GM23338 (cell line): ENCODE data around the gene IL15RA. TPM values are rescaled to one million over a fixed set of nuclear protein-coding genes. Genes with fewer than 3 reads are reported as not detected.

Experiments
- ATAC-seq: fragments of 200-7000 bp; cut with Tn5 transposase; 3 replicates; pipeline ENCODE4 v1.9.1; 2020
- DNase-seq: peaks from one replicate; pipeline ENCODE4 v3.0.0-alpha.2; 2015; ENCODE audit warnings: low spot score
- H2AFZ ChIP-seq: fragments of 200-600 bp; sonication (generic); 2 replicates; pipeline ENCODE4 v1.8.0; 2016; ENCODE audit warnings: antibody characterized with exemption, mild to moderate bottlenecking, moderate library complexity
- H3F3A ChIP-seq: fragments of 200-600 bp; sonication (generic); replicated peaks from 2 replicates; pipeline ENCODE4 v1.8.0; 2017; ENCODE audit warnings: antibody characterized with exemption, mixed run types, low read depth
- H3K27ac ChIP-seq: fragments of 200-600 bp; sonication (generic); 2 replicates; pipeline ENCODE4 v1.6.1; 2016; ENCODE audit warnings: low read depth
- H3K27me3 ChIP-seq: fragments of 200-600 bp; sonication (generic); 2 replicates; pipeline ENCODE4 v1.8.0; 2016; ENCODE audit warnings: mild to moderate bottlenecking, mixed run types, moderate library complexity; ENCODE audit not compliant: insufficient read depth
- H3K36me3 ChIP-seq: fragments of 200-600 bp; sonication (generic); 2 replicates; pipeline ENCODE4 v1.8.0; 2016; ENCODE audit warnings: mild to moderate bottlenecking; ENCODE audit not compliant: insufficient read depth
- H3K4me1 ChIP-seq: fragments of 200-600 bp; sonication (generic); 2 replicates; pipeline ENCODE4 v1.8.0; 2016; ENCODE audit warnings: mild to moderate bottlenecking, moderate library complexity; ENCODE audit not compliant: insufficient read depth
- H3K4me2 ChIP-seq: fragments of 200-600 bp; sonication (generic); 2 replicates; pipeline ENCODE4 v1.7.1; 2017; ENCODE audit warnings: mixed run types
- H3K4me3 ChIP-seq: fragments of 200-600 bp; sonication (generic); 2 replicates; pipeline ENCODE4 v1.6.1; 2016; ENCODE audit warnings: mixed run types
- H3K79me2 ChIP-seq: fragments of 200-600 bp; sonication (generic); replicated peaks from 2 replicates; pipeline ENCODE4 v1.8.0; 2017; ENCODE audit warnings: mild to moderate bottlenecking; ENCODE audit not compliant: insufficient read depth
- H3K9me2 ChIP-seq: fragments of 200-600 bp; sonication (generic); 2 replicates; pipeline ENCODE4 v1.8.0; 2017; ENCODE audit not compliant: insufficient read depth
- H4K20me1 ChIP-seq: fragments of 200-600 bp; sonication (generic); replicated peaks from 2 replicates; pipeline ENCODE4 v1.8.0; 2017; ENCODE audit warnings: mild to moderate bottlenecking; ENCODE audit not compliant: insufficient read depth
- H3K27ac Mint-ChIP-seq: 2 replicates; pipeline ENCODE4 v1.8.0; 2020; ENCODE audit warnings: inconsistent platforms, mild to moderate bottlenecking, moderate library complexity, mixed read lengths
- H3K27me3 Mint-ChIP-seq: 3 replicates; pipeline ENCODE4 v1.8.0; 2022; ENCODE audit warnings: low read depth, mild to moderate bottlenecking, moderate library complexity, mixed read lengths, inconsistent platforms; ENCODE audit not compliant: insufficient read depth, poor library complexity
- H3K36me3 Mint-ChIP-seq: 3 replicates; pipeline ENCODE4 v1.8.0; 2021; ENCODE audit warnings: low read depth, mild to moderate bottlenecking, inconsistent platforms, moderate library complexity, mixed read lengths
- H3K4me1 Mint-ChIP-seq: 3 replicates; pipeline ENCODE4 v1.8.0; 2020; ENCODE audit warnings: mild to moderate bottlenecking, inconsistent platforms, mixed read lengths
- H3K4me3 Mint-ChIP-seq: 3 replicates; pipeline ENCODE4 v1.8.0; 2021; ENCODE audit warnings: moderate library complexity, mild to moderate bottlenecking, inconsistent platforms, mixed read lengths
- H3K9me3 Mint-ChIP-seq: 3 replicates; pipeline ENCODE4 v1.8.0; 2020; ENCODE audit warnings: moderate library complexity, mild to moderate bottlenecking, inconsistent platforms, mixed read lengths
- CREB1 ChIP-seq: fragments of 250-450 bp; sonication (Bioruptor Pico); IDR thresholded peaks from 2 replicates; pipeline ENCODE4 v1.5.0; 2020; ENCODE audit warnings: low read depth, mild to moderate bottlenecking, moderate library complexity
- EZH2 ChIP-seq: fragments of 200-600 bp; sonication (generic); IDR thresholded peaks from one replicate; pipeline ENCODE4 v1.8.0; 2017; ENCODE audit warnings: antibody characterized with exemption, mild to moderate bottlenecking, low read depth; ENCODE audit not compliant: unreplicated experiment
- EZH2phosphoT487 ChIP-seq: fragments of 200-600 bp; sonication (generic); IDR thresholded peaks from one replicate; pipeline ENCODE4 v1.8.1; 2018; ENCODE audit warnings: antibody characterized with exemption; ENCODE audit not compliant: unreplicated experiment
- JUNB ChIP-seq: IDR thresholded peaks from one replicate; pipeline ENCODE4 v1.6.1; 2016; ENCODE audit warnings: antibody characterized with exemption; ENCODE audit not compliant: unreplicated experiment
- NANOG ChIP-seq: IDR thresholded peaks from 2 replicates; pipeline ENCODE4 v1.6.1; 2016; ENCODE audit warnings: antibody characterized with exemption, borderline replicate concordance
- POLR2AphosphoS5 ChIP-seq: IDR thresholded peaks from 2 replicates; pipeline ENCODE4 v1.6.1; 2016; ENCODE audit warnings: antibody characterized with exemption, low read depth
- STAT1 ChIP-seq: IDR thresholded peaks from one replicate; pipeline ENCODE4 v1.6.1; 2016; ENCODE audit warnings: antibody characterized with exemption; ENCODE audit not compliant: unreplicated experiment
- ZNF114 ChIP-seq: fragments of 250-450 bp; sonication (Bioruptor Pico); IDR thresholded peaks from 2 replicates; pipeline ENCODE4 v1.5.0; 2020; ENCODE audit warnings: mild to moderate bottlenecking, moderate library complexity
- ZNF331 ChIP-seq: fragments of 250-450 bp; sonication (Bioruptor Pico); IDR thresholded peaks from 2 replicates; pipeline ENCODE4 v1.5.0; 2020; ENCODE audit warnings: low read depth, mild to moderate bottlenecking, moderate library complexity
- polyA plus RNA-seq: library from polyadenylated mRNA; unstranded; fragments of >200 nt; fragmentation: Nextera tagmentation; extraction: Ambion mirVana; gene quantifications from 2 replicates; pipeline ENCODE4 v1.2.1, GENCODE V29; 2016
- total RNA-seq: library from RNA; depleted of rRNA; stranded (reverse); fragments of >200 nt; shearing (Covaris generic); gene quantifications from 2 replicates; pipeline ENCODE4 v1.2.3, GENCODE V29; 2014
- TF ChIP-seq, protein P1 (sequence below): IDR thresholded peaks from one replicate; pipeline ENCODE4 v1.6.1; 2018; ENCODE audit warnings: antibody characterized with exemption; ENCODE audit not compliant: unreplicated experiment
- TF ChIP-seq, protein P2 (sequence below): fragments of 250-450 bp; sonication (Bioruptor Pico); IDR thresholded peaks from 2 replicates; pipeline ENCODE4 v1.5.0; 2020; ENCODE audit warnings: mild to moderate bottlenecking, moderate library complexity
- TF ChIP-seq, protein P3 (sequence below): IDR thresholded peaks from 2 replicates; pipeline ENCODE4 v1.6.1; 2016; ENCODE audit warnings: antibody characterized with exemption
- TF ChIP-seq, protein P4 (sequence below), 2 experiments: fragments of 200-600 bp in 1 of 2; sonication (generic) in 1 of 2; conservative IDR thresholded peaks; 2 replicates each; pipeline versions ENCODE4 v1.5.1 to v1.6.1; 2016 to 2017; ENCODE audit warnings: antibody characterized with exemption in 2 of 2, low read depth in 2 of 2, mild to moderate bottlenecking in 2 of 2, moderate library complexity in 1 of 2

IL15RA gene
- total and polyA plus RNA-seq, 2 experiments from 2014 or later = 1.6 to 2.2 TPM

GRCh38 chr10:5927306-5927705 is 50.0 kb downstream of the IL15RA start:
- H3K4me1 Mint-ChIP-seq = no peaks in the 10 kb centered on the region
- H3K9me3 Mint-ChIP-seq = no peaks in the 10 kb centered on the region
- Histone ChIP-seq H3K79me2 (no peaks in the 10 kb centered on the region), H3K27me3 (no peaks in the 10 kb centered on the region), H3F3A (no peaks in the 10 kb centered on the region), H3K4me2 (no peak overlapping the region), H4K20me1 (no peaks in the 10 kb centered on the region), H3K4me1 (no peaks in the 10 kb centered on the region), H3K9me2 (no peaks in the 10 kb centered on the region), H2AFZ (no peak overlapping the region), H3K36me3 (peaks cover 53% of the 10 kb centered on the region), H3K4me3 (no peak overlapping the region), H3K27ac (no peak overlapping the region)
- ATAC-seq (no peak), DNase-seq (no peak)
- H3K27me3 Mint-ChIP-seq = no peaks in the 10 kb centered on the region
- H3K36me3 Mint-ChIP-seq = peaks cover 88% of the 10 kb centered on the region
- no peak overlapping the region for H3K27ac Mint-ChIP-seq
- TF ChIP-seq EZH2 (no peak), ZNF114 (CRISPR knock-in tag) (no peak), CREB1 (no peak), JUNB (no peak), NANOG (no peak), EZH2phosphoT487 (no peak), ZNF331 (CRISPR knock-in tag) (no peak), STAT1 (no peak), POLR2AphosphoS5 (no peak)
- TF ChIP-seq, protein P1, sequence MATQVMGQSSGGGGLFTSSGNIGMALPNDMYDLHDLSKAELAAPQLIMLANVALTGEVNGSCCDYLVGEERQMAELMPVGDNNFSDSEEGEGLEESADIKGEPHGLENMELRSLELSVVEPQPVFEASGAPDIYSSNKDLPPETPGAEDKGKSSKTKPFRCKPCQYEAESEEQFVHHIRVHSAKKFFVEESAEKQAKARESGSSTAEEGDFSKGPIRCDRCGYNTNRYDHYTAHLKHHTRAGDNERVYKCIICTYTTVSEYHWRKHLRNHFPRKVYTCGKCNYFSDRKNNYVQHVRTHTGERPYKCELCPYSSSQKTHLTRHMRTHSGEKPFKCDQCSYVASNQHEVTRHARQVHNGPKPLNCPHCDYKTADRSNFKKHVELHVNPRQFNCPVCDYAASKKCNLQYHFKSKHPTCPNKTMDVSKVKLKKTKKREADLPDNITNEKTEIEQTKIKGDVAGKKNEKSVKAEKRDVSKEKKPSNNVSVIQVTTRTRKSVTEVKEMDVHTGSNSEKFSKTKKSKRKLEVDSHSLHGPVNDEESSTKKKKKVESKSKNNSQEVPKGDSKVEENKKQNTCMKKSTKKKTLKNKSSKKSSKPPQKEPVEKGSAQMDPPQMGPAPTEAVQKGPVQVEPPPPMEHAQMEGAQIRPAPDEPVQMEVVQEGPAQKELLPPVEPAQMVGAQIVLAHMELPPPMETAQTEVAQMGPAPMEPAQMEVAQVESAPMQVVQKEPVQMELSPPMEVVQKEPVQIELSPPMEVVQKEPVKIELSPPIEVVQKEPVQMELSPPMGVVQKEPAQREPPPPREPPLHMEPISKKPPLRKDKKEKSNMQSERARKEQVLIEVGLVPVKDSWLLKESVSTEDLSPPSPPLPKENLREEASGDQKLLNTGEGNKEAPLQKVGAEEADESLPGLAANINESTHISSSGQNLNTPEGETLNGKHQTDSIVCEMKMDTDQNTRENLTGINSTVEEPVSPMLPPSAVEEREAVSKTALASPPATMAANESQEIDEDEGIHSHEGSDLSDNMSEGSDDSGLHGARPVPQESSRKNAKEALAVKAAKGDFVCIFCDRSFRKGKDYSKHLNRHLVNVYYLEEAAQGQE = no peak
- TF ChIP-seq, protein P2, sequence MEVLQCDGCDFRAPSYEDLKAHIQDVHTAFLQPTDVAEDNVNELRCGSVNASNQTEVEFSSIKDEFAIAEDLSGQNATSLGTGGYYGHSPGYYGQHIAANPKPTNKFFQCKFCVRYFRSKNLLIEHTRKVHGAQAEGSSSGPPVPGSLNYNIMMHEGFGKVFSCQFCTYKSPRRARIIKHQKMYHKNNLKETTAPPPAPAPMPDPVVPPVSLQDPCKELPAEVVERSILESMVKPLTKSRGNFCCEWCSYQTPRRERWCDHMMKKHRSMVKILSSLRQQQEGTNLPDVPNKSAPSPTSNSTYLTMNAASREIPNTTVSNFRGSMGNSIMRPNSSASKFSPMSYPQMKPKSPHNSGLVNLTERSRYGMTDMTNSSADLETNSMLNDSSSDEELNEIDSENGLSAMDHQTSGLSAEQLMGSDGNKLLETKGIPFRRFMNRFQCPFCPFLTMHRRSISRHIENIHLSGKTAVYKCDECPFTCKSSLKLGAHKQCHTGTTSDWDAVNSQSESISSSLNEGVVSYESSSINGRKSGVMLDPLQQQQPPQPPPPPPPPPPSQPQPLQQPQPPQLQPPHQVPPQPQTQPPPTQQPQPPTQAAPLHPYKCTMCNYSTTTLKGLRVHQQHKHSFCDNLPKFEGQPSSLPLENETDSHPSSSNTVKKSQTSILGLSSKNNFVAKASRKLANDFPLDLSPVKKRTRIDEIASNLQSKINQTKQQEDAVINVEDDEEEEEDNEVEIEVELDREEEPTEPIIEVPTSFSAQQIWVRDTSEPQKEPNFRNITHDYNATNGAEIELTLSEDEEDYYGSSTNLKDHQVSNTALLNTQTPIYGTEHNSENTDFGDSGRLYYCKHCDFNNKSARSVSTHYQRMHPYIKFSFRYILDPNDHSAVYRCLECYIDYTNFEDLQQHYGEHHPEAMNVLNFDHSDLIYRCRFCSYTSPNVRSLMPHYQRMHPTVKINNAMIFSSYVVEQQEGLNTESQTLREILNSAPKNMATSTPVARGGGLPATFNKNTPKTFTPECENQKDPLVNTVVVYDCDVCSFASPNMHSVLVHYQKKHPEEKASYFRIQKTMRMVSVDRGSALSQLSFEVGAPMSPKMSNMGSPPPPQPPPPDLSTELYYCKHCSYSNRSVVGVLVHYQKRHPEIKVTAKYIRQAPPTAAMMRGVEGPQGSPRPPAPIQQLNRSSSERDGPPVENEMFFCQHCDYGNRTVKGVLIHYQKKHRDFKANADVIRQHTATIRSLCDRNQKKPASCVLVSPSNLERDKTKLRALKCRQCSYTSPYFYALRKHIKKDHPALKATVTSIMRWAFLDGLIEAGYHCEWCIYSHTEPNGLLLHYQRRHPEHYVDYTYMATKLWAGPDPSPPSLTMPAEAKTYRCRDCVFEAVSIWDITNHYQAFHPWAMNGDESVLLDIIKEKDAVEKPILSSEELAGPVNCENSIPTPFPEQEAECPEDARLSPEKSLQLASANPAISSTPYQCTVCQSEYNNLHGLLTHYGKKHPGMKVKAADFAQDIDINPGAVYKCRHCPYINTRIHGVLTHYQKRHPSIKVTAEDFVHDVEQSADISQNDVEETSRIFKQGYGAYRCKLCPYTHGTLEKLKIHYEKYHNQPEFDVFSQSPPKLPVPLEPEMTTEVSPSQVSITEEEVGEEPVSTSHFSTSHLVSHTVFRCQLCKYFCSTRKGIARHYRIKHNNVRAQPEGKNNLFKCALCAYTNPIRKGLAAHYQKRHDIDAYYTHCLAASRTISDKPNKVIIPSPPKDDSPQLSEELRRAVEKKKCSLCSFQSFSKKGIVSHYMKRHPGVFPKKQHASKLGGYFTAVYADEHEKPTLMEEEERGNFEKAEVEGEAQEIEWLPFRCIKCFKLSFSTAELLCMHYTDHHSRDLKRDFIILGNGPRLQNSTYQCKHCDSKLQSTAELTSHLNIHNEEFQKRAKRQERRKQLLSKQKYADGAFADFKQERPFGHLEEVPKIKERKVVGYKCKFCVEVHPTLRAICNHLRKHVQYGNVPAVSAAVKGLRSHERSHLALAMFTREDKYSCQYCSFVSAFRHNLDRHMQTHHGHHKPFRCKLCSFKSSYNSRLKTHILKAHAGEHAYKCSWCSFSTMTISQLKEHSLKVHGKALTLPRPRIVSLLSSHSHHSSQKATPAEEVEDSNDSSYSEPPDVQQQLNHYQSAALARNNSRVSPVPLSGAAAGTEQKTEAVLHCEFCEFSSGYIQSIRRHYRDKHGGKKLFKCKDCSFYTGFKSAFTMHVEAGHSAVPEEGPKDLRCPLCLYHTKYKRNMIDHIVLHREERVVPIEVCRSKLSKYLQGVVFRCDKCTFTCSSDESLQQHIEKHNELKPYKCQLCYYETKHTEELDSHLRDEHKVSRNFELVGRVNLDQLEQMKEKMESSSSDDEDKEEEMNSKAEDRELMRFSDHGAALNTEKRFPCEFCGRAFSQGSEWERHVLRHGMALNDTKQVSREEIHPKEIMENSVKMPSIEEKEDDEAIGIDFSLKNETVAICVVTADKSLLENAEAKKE (CRISPR knock-in tag) = no peak
- TF ChIP-seq, protein P3, sequence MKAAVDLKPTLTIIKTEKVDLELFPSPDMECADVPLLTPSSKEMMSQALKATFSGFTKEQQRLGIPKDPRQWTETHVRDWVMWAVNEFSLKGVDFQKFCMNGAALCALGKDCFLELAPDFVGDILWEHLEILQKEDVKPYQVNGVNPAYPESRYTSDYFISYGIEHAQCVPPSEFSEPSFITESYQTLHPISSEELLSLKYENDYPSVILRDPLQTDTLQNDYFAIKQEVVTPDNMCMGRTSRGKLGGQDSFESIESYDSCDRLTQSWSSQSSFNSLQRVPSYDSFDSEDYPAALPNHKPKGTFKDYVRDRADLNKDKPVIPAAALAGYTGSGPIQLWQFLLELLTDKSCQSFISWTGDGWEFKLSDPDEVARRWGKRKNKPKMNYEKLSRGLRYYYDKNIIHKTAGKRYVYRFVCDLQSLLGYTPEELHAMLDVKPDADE = no peak
- TF ChIP-seq, protein P4, sequence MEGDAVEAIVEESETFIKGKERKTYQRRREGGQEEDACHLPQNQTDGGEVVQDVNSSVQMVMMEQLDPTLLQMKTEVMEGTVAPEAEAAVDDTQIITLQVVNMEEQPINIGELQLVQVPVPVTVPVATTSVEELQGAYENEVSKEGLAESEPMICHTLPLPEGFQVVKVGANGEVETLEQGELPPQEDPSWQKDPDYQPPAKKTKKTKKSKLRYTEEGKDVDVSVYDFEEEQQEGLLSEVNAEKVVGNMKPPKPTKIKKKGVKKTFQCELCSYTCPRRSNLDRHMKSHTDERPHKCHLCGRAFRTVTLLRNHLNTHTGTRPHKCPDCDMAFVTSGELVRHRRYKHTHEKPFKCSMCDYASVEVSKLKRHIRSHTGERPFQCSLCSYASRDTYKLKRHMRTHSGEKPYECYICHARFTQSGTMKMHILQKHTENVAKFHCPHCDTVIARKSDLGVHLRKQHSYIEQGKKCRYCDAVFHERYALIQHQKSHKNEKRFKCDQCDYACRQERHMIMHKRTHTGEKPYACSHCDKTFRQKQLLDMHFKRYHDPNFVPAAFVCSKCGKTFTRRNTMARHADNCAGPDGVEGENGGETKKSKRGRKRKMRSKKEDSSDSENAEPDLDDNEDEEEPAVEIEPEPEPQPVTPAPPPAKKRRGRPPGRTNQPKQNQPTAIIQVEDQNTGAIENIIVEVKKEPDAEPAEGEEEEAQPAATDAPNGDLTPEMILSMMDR (conservative IDR thresholded peaks at IDR 0.05; ENCODE audit: low read depth in 2 of 2) = no peak
- H3K4me3 Mint-ChIP-seq = no peak overlapping the region
